ENCODE measurements around the gene MAJIN. TPM values are rescaled to one million over a fixed set of nuclear protein-coding genes. Genes with fewer than 3 reads are reported as not detected.

MAJIN gene
- total RNA-seq, 1 experiment from 2014 or later, result not detected

DNA sequence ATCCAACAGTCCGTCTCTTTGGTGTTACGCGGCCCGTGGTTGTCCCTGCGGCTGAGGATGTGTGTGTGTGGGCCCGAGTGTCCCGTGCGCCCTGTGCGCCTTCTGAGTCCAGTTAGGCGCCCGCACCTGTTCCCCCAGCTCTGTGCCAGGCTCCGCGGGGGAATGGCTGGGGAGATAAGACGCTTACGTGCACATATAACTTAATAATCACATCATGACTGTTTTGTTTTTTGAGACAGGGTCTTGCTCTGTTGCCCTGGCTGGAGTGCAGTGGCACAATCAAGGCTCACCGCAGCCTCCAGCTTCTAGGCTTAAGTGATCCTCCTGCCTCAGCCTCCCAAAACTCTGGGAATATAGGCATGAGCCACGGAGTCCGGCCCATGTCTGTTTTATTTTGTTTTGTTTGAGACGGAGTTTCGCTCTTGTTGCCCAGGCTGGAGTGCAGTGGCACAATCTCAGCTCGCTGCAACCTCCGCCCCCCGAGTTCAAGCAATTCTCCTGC, 42.9 kb upstream of the MAJIN start:
- intact Hi-C loops (cut with micrococcal nuclease; ENCODE audit: unreplicated experiment), result loop anchor here (1.0 to 2.0 kb wide), 3 partner anchors 13 to 103 kb away; partner anchors contain the start of genes SNX15 and ZNHIT2

GRCh38 chr11:65013888-65014725, 42.2 kb upstream of the MAJIN start, which contains the start of gene ARL2:
Gene ARL2 (plus strand): TSS chr11:65014160. CDS start chr11:65014208, 48 bp downstream.
- TF ChIP-seq CTCF (IDR thresholded peaks at IDR 0.05; ENCODE audit: insufficient read depth in 1 of 2, low read depth in 1 of 2, low read length in 1 of 2, severe bottlenecking in 1 of 2, unreplicated experiment in 1 of 2), result peak; percentile 71 to 93
- Mint-ChIP-seq H3K27me3 (ENCODE audit: insufficient read depth, unreplicated experiment) (no peaks in the 10 kb centered on the region), H3K4me3 (ENCODE audit: unreplicated experiment) (peak within 1 kb of the TSS; percentile 83), H3K36me3 (ENCODE audit: insufficient read depth, unreplicated experiment) (peaks cover 25% of the 10 kb centered on the region), H3K9me3 (ENCODE audit: unreplicated experiment) (no peaks in the 10 kb centered on the region), H3K27ac (ENCODE audit: unreplicated experiment) (peak within 1 kb of the TSS; percentile 90), H3K4me1 (ENCODE audit: low read depth, unreplicated experiment) (peaks cover 22% of the 10 kb centered on the region)
- Histone ChIP-seq H3K9me3 (no peaks in the 10 kb centered on the region), H3K4me1 (peaks cover 16% of the 10 kb centered on the region), H3K27me3 (replicated peaks; ENCODE audit: control insufficient read depth, insufficient read depth, low read length) (no peaks in the 10 kb centered on the region), H3K36me3 (ENCODE audit: control insufficient read depth, insufficient read depth, low read length) (peaks cover 4% of the 10 kb centered on the region; the same call in 1 of the 2 replicates), H3K4me3 (ENCODE audit: low read depth, low read length) (peak within 1 kb of the TSS; percentile 62)
- DNase-seq, result peak; percentile 95 to 96
- POLR2A ChIA-PET, result interaction anchor here (0.9 to 1.0 kb wide), 2 partner anchors 97 to 108 kb away, joined by 3 to 5 read pairs; partner anchors contain the start of genes FAU, MRPL49 and TM7SF2
- CTCF ChIA-PET, result interaction anchor here (0.5 to 2.4 kb wide), 21 partner anchors 11 to 829 kb away, joined by 3 to 12 read pairs (median 4); partner anchors contain the start of genes CDC42BPG, PPP2R5B, SAC3D1 and SF1
- no TSS peak for BruUV-seq (replicated peaks)
- intact Hi-C loops (cut with micrococcal nuclease; ENCODE audit: unreplicated experiment), result loop anchor here (1.0 to 2.0 kb wide), 8 partner anchors 13 to 167 kb away; partner anchors contain the start of genes PPP2R5B, SNX15 and ZNHIT2

More for the DNA sequence above, 42.9 kb upstream of the MAJIN start:
- Mint-ChIP-seq H3K27ac (ENCODE audit: unreplicated experiment) (peak overlapping the region; percentile 63), H3K9me3 (ENCODE audit: unreplicated experiment) (no peaks in the 10 kb centered on the region), H3K27me3 (ENCODE audit: insufficient read depth, unreplicated experiment) (no peaks in the 10 kb centered on the region), H3K4me3 (ENCODE audit: unreplicated experiment) (peak overlapping the region; percentile 83), H3K36me3 (ENCODE audit: insufficient read depth, unreplicated experiment) (peaks cover 32% of the 10 kb centered on the region), H3K4me1 (ENCODE audit: low read depth, unreplicated experiment) (peaks cover 22% of the 10 kb centered on the region)
- ChIA-PET POLR2A (interaction anchor here (0.9 to 1.0 kb wide), 2 partner anchors 97 to 107 kb away, joined by 3 to 5 read pairs; partner anchors contain the start of genes FAU, MRPL49 and TM7SF2), CTCF (interaction anchor here (0.5 to 2.4 kb wide), 20 partner anchors 12 to 933 kb away, joined by 3 to 12 read pairs (median 4); partner anchors contain the start of genes CDC42BPG, PPP2R5B, SAC3D1 and SF1)
- no peak for DNase-seq
- Histone ChIP-seq H3K4me3 (ENCODE audit: low read depth, low read length) (peak overlapping the region; percentile 62), H3K4me1 (peaks cover 16% of the 10 kb centered on the region), H3K9me3 (no peaks in the 10 kb centered on the region), H3K36me3 (ENCODE audit: control insufficient read depth, insufficient read depth, low read length) (peaks cover 4% of the 10 kb centered on the region; the same call in 1 of the 2 replicates), H3K27me3 (replicated peaks; ENCODE audit: control insufficient read depth, insufficient read depth, low read length) (no peaks in the 10 kb centered on the region)
- TF ChIP-seq CTCF (IDR thresholded peaks at IDR 0.05; ENCODE audit: insufficient read depth in 1 of 2, low read depth in 1 of 2, low read length in 1 of 2, severe bottlenecking in 1 of 2, unreplicated experiment in 1 of 2), result no peak
- TSS peak; percentile 62 for BruUV-seq (replicated peaks)
